NCI-H446 treated with DMSO at 0.1 percent for 48 hours (cell line): Measurements from ENCODE around the gene ZNF433.

Experiments used
- DNase-seq: peaks from one replicate; lab custom pipeline; 2025; lab: John Stamatoyannopoulos, UW

Gene ZNF433

DNA sequence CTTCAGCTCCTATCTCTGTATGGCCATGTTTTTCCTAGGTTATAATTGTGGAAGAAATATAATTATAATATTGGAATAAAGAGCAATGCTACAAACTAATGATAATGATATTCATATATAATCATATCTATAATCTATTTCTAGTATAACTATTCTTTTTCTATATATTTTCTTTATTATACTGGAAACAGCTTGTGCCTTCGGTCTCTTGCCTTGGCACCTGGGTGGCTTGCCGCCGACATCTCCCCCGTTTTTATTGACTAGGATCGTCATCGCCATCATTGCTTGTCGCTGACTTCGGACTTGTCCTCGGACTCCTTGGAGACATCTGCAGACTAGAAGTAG lies 46.4 kb downstream of the ZNF433 start:
- no peak for DNase-seq

DNA sequence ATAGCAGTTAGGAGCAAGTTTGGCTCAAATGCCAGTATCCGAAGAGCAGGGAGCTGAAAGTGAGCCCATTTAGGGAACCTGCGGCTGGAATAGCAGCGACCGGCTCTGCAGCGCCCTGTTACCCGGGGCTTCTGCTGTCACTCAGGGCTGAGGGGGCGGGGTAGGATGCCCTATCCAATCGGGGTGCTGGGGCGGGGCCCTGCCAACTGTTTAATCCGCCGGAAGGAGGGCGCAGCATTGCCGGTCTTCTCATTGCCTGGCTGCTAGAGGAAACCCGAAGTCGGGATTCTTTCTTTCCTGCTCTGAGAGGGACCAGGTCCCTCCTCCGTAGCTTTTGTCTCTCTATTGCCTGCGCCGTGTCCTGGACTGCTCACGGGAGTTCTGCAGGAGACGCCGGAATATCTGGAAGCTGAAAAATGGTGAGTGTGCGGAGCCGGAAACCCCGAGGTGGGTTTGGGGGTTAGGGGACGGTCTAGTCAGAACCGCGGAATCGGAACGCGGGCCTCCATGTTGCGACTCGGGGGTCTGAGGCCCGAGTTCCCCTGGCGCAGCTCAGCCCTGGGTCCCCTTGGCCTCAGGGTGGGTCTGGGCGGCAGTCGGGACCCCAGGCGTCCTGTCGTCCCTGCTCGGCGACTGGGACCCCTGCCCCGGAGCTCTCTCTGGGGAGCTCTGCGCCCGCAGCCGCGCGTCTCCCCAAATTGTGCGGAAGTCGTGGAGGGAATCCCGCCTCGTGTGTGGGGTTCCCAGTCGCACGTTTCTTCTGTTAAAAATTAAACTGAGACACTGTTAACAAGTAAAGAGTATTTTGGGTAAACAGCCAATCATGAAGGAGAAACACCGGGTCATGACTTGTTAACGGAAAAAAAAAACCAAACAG lies 47.8 kb downstream of the ZNF433 start:
- peak; percentile 81 for DNase-seq

DNA sequence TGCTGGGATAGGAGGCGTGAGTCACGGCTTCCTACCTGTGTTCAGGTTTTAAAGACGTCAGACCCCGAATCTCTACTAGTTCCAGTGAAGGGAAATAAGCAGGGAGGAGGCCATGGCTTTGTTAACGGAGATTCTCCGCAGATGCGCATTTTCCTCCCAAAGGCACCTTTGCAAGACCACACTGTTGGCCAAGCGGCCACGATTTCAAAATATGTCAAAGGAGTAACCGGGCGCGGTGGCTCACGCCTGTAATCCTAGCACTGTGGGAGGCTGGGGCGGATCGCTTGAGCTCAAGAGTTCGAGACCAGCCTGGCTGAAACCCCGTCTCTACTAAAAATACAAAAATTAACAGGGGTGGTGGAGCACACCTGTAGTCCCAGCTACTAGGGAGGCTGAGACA lies 48.7 kb downstream of the ZNF433 start:
- DNase-seq, result no peak

DNA sequence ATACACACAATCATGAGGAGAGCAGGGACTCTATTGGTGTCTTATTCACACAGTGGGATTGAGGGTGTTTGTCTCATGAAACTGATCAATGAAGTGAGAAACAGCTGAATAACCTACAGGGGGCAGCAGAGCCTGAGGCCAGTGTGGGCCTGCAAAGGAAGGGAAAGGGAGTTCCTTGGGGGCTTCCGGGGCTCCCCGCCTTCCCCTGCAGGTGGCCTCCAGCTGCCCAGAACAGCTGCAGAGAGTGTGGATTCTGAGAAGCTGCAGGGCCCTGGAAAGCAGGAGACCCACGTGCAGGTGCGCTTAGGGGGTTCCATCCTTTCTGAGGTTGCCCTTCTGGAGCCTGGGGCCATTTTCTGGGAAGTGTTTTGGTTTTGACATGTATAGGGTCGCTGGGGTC lies 50.5 kb downstream of the ZNF433 start:
- DNase-seq, result no peak

DNA sequence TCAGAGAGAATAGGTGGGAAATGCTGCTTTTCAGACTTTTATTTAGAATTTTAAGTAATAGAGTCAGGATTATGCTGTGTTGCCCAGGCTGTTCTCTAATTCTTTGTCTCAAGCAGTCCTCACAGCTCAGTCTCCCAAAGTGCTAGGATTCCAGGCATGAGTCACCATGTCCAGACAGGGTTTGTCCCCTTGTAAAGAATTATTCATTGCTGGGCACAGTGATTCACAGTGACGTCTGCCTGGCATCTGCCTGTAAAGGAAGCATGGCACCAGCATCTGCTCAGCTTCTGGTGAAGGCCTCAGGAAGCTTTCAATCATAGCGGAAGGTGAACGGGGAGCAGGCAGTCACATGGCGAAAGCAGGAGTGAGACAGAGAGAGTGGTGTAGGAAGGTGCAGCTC lies 53.0 kb downstream of the ZNF433 start:
- DNase-seq, result no peak

DNA sequence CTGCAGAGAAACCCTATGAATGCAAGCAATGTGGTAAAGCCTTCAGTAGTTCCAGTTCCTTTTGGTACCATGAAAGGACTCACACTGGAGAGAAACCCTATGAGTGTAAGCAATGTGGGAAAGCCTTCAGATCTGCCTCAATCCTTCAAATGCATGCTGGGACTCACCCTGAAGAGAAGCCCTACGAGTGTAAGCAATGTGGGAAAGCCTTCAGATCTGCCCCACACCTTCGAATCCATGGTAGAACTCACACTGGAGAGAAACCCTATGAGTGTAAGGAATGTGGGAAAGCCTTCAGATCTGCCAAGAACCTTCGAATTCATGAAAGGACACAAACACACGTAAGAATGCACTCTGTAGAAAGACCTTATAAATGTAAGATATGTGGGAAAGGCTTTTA lies 56.0 kb downstream of the ZNF433 start:
- DNase-seq, result no peak

DNA sequence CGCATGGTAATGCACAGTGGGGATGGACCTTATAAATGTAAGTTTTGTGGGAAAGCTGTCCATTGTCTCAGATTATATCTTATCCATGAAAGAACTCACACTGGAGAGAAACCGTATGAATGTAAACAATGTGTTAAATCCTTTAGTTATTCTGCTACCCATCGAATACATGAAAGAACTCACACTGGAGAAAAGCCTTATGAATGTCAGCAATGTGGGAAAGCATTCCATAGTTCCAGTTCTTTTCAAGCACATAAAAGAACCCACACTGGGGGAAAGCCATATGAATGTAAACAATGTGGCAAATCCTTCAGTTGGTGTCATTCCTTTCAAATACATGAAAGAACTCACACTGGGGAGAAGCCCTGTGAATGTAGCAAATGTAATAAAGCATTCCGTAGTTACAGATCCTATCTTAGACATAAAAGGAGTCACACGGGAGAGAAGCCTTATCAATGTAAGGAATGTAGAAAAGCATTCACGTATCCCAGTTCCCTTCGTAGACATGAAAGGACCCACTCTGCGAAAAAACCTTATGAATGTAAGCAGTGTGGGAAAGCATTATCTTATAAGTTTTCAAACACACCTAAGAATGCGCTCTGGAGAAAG lies 56.9 kb downstream of the ZNF433 start:
- no peak for DNase-seq

DNA sequence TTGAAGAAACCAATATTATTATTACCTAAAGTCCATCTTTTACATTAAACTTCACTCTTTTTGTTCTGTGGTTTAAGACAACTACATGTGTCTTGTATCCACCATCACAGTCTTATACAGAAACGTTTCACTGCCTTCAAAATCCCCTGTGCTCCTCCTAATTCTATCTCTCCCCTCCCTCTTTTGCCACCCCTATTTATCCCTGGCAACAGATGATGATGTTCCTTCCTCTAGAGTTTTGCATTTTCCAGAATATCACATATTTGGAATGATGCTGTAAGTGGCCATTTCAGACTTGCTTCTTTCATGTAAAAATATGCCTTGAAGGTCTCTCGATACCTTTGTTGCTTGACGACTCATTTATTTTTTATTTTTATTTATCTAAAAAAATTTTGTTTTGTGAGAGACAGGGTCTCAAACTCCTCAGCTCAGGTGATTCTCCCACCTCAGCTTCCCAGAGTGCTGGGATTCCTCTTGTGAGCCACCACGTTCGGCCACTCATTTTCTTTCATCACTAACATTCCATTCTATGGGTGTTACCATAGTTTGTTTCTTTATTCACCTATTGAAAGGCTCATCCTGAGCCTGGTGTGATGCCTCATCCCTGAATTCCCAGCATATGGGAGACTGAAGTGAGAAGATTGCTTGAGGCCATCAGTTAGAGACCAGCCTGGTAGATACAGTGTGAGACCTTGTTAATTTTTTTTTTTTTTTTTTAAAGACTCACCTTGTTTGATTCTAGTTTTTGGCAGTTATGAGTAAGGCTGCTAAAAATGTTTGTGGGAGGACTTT lies 62.3 kb downstream of the ZNF433 start:
- DNase-seq, result no peak

DNA sequence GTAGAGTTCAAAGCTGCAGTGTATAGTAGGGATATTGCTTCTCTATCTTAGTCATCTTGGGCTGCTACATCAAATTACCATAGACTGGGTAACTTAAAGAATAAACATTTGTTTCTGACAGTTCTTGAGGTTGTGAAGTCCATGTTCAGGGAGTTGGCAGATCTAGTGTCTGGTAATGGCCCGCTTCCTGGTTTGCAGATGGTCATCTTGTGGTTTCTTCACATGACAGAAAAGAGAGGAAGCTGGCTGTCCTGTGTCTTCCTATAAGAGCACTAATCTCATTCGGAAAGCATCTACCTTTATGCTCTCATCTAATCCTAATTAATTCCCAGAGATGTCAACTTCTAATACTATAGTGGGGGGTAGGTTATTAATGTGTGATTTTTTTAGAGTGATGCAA lies 64.4 kb downstream of the ZNF433 start:
- DNase-seq, result no peak

DNA sequence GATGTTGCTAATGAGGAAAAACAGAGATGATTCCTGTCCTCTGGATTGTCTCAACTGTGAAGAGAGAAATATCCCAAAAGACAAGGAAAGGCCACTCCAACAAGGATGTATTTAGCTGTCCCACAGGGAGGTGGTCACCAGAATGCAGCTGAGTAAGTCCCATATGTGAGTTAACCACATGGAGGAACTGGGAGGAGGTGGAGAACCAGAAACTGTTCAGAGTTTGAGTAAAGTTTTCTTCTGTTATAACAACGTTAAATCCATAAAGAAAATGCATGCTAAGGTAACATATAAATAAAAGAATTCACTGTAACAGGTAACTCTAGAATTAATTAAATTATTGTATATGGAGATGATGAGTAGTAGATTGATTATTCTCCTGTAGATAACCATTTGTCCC lies 65.3 kb downstream of the ZNF433 start:
- no peak for DNase-seq

DNA sequence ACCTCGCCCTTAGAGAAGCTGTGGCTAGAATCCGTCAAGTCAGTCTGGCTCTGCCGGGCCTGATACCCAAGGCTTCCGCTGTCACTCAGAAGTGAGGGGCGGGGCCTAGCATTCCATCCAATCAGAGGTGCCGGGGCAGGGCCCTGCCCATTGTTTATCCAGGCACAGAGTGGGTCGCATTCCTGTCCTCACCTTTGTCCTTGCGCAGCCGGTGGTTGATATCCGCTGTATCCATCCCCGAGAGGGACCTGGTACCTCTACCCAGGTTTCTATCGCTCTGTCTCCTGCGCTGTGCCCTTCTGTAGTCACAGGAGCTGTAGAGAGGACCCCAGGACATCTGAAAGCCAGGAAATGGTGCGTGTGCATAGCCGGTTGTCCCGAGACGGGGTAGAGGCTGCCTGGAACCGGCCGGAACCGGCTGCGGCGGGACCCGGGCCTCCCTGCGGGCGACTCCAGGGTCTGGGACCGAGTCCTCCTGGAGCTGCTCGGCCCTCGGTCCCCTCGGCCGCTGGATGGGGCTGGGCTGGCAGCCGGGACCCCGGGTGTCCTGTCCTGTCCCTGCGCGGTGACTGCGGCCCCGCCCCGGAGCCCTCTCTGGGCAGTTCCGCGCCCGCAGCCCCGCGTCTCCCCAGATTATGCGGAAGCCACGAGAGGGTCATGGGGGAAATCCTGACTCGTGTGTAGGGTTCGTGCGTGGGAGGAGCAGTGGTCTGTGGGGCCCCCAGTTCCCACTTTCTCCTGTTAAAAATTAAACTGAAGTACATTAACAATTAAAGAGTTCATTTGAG lies 70.4 kb downstream of the ZNF433 start, which contains the start of gene ZNF763:
Gene ZNF763, plus strand, starts transcription at position 183 of the 788 bp plus-strand sequence. Its CDS starts 169 bp downstream, at position 352.
- DNase-seq, result no peak
